Esophagus muscularis mucosa (tissue), 4 donors: ENCODE measurements around the gene GGACT. TPM values are rescaled to one million over a fixed set of nuclear protein-coding genes. Genes with fewer than 3 reads are reported as not detected.

Experiments
- DNase-seq: peaks from one replicate; pipeline ENCODE4 v3.0.0-alpha.2; 2017; ENCODE audit errors: extremely low spot score
- H3K27ac ChIP-seq, 4 donors: fragments of 200-600 bp; sonication (generic); replicated peaks in 1 of 4; 1 replicate in 3 of 4; 2 replicates in 1 of 4; pipeline ENCODE4 v1.5.1; 2016 to 2019; ENCODE audit warnings: mild to moderate bottlenecking in 1 of 4
- H3K27me3 ChIP-seq, 4 donors: fragments of 200-600 bp; sonication (generic); one replicate each; pipeline versions ENCODE4 v1.5.1 to v1.6.0; 2016 to 2019
- H3K36me3 ChIP-seq, 4 donors: fragments of 200-600 bp; sonication (generic); one replicate each; pipeline ENCODE4 v1.5.1; 2016 to 2019
- H3K4me1 ChIP-seq, 4 donors: fragments of 200-600 bp; sonication (generic); one replicate each; pipeline ENCODE4 v1.5.1; 2016 to 2019
- H3K4me3 ChIP-seq, 4 donors: fragments of 200-600 bp; sonication (generic); 1 replicate in 2 of 4; 2 replicates in 2 of 4; pipeline ENCODE4 v1.5.1; 2016 to 2019; ENCODE audit warnings: mild to moderate bottlenecking in 4 of 4, moderate library complexity in 1 of 4
- H3K9me3 ChIP-seq, 4 donors: fragments of 200-600 bp; sonication (generic); 1 replicate in 3 of 4; 2 replicates in 1 of 4; pipeline ENCODE4 v1.5.1; 2016 to 2019
- EP300 ChIP-seq: sonication (generic); formaldehyde crosslinking; IDR thresholded peaks from one replicate; pipeline ENCODE4 v1.6.1; 2017; ENCODE audit warnings: antibody characterized with exemption
- POLR2A ChIP-seq: fragments of 450-650 bp; IDR thresholded peaks from one replicate; pipeline ENCODE4 v1.6.1; 2017; ENCODE audit warnings: antibody characterized with exemption, moderate library complexity, mild to moderate bottlenecking, low read depth
- POLR2AphosphoS5 ChIP-seq, 2 donors: sonication (generic); formaldehyde crosslinking; IDR thresholded peaks; one replicate each; pipeline ENCODE4 v1.6.1; 2017; ENCODE audit warnings: antibody characterized with exemption in 2 of 2
- WGBS: methylation state at CpG from one replicate; pipeline ENCODE4 v1.1.5; 2018; 5-methylcytosine and 5-hydroxymethylcytosine counted together
- intact Hi-C: fragments of 100-400 bp; cut with DNase I; formaldehyde crosslinking; loops from one replicate; pipeline ENCODE4 v1.15.1; 2023
- total RNA-seq, 4 donors: library from RNA; depleted of rRNA; stranded (reverse); fragments of >200 nt; gene quantifications; one replicate each; pipeline versions ENCODE4 v1.1.0 to v1.2.1, GENCODE V29; 2016
- TF ChIP-seq, protein P1 (sequence below), 3 experiments: fragments of 200-600 bp in 2 of 3; fragments of 450-650 bp in 1 of 3; sonication (generic) in 2 of 3; IDR thresholded peaks; one replicate each; pipeline ENCODE4 v1.5.1; 2017 to 2019; ENCODE audit warnings: antibody characterized with exemption in 3 of 3, mild to moderate bottlenecking in 2 of 3, moderate library complexity in 1 of 3

GGACT gene
- total RNA-seq, 4 donors from 2014 or later = 1.2 to 2.9 (median 1.3) TPM

DNA sequence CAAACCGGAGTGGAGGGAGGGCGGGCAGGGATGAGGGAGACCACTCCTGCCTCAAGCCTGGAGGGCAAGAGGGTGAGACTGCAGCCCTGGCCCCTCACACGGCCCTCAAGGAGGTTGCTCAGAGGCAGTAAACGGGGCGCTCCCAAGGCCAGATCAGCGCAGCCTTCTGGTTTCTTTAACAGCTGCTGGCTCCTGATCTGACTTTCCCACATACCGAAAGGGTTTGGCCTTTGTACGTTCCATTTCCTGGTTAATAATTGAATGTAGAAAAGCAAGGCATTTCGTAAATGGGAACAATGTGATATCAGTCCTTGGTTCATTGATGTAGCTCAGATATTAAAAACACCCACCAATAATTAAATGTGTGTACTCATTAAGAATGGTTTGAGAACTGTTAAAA, 71.5 kb downstream of the GGACT start:
- DNase-seq = no peak
- Histone ChIP-seq H3K4me3 (no peak overlapping the region), H3K36me3 (peaks cover 0 to 7% (median 2%) of the 10 kb centered on the region in 4 donors), H3K27ac (no peak overlapping the region), H3K4me1 (peaks cover 0 to 12% (median 4%) of the 10 kb centered on the region in 4 donors), H3K9me3 (no peaks in the 10 kb centered on the region), H3K27me3 (no peaks in the 10 kb centered on the region)
- WGBS = 94% methylated on average over 9 of the region's 9 CpGs
- intact Hi-C loops = loop anchor here (5.0 to 10.0 kb wide), 3 partner anchors 282 to 860 kb away; no protein-coding TSS in a partner anchor
- TF ChIP-seq EP300 (no peak), POLR2AphosphoS5 (IDR thresholded peaks at IDR 0.05) (no peak), POLR2A (no peak)
- TF ChIP-seq, protein P1, sequence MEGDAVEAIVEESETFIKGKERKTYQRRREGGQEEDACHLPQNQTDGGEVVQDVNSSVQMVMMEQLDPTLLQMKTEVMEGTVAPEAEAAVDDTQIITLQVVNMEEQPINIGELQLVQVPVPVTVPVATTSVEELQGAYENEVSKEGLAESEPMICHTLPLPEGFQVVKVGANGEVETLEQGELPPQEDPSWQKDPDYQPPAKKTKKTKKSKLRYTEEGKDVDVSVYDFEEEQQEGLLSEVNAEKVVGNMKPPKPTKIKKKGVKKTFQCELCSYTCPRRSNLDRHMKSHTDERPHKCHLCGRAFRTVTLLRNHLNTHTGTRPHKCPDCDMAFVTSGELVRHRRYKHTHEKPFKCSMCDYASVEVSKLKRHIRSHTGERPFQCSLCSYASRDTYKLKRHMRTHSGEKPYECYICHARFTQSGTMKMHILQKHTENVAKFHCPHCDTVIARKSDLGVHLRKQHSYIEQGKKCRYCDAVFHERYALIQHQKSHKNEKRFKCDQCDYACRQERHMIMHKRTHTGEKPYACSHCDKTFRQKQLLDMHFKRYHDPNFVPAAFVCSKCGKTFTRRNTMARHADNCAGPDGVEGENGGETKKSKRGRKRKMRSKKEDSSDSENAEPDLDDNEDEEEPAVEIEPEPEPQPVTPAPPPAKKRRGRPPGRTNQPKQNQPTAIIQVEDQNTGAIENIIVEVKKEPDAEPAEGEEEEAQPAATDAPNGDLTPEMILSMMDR (IDR thresholded peaks at IDR 0.05) = no peak

DNA sequence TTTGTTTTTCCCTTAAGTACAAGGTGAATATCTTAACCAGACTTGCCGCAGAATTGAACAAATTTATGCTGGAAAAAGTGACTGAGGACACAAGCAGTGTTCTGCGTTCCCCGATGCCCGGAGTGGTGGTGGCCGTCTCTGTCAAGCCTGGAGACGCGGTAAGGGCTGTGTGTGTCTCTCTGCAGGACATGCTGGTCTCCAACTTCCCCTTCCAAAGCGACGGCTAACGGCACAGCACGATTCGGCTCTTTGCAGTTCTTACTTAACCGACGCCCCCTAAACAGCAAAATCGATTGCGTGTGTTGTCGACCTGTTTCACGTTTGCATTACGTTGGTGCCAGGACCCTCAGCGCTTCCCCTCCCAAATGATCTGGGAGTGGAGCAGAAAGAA, 73.2 kb downstream of the GGACT start:
- Histone ChIP-seq H3K36me3 (peaks cover 0 to 7% (median 2%) of the 10 kb centered on the region in 4 donors), H3K4me1 (peaks cover 0 to 12% (median 4%) of the 10 kb centered on the region in 4 donors), H3K27me3 (no peaks in the 10 kb centered on the region), H3K4me3 (no peak overlapping the region), H3K27ac (no peak overlapping the region), H3K9me3 (no peaks in the 10 kb centered on the region)
- intact Hi-C loops = loop anchor here (5.0 to 10.0 kb wide), 3 partner anchors 281 to 858 kb away; no protein-coding TSS in a partner anchor
- TF ChIP-seq, protein P1 (IDR thresholded peaks at IDR 0.05) = no peak
- no peak for TF ChIP-seq POLR2A
- TF ChIP-seq POLR2AphosphoS5 (IDR thresholded peaks at IDR 0.05) = no peak
- TF ChIP-seq EP300 = no peak
- 74% methylated on average over 19 of the region's 20 CpGs for WGBS
- DNase-seq = no peak

DNA sequence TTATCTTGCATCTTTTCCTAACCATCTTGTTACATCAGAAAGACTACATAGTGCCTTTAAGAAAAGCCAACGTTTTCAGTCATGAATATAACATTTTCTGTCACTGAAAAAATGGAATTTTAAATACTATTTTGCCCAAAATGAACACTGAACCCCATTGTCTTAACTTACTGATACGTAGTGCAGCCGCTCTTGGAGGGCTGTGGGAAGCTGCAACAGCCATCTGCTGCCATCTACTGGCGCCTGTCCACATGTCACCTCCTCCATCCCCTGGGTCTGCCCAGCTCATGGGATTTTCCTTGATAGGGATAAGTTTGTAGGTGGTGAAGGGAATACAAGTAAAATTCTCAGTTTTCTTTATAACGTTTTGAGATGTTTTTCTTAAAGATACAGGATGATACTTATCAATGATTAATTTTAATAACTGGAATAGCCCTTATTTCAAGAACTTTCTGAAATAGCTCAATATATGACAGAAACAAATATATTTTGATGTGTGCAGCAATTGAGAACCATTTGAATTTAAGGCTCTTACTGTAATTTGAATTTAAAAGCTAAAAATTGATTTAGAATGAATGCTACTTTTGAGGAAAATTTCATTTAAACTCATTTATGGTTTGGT, 73.7 kb downstream of the GGACT start:
- intact Hi-C loops = loop anchor here (5.0 to 10.0 kb wide), 3 partner anchors 280 to 858 kb away; no protein-coding TSS in a partner anchor
- no peak overlapping the region for H3K27ac ChIP-seq

DNA sequence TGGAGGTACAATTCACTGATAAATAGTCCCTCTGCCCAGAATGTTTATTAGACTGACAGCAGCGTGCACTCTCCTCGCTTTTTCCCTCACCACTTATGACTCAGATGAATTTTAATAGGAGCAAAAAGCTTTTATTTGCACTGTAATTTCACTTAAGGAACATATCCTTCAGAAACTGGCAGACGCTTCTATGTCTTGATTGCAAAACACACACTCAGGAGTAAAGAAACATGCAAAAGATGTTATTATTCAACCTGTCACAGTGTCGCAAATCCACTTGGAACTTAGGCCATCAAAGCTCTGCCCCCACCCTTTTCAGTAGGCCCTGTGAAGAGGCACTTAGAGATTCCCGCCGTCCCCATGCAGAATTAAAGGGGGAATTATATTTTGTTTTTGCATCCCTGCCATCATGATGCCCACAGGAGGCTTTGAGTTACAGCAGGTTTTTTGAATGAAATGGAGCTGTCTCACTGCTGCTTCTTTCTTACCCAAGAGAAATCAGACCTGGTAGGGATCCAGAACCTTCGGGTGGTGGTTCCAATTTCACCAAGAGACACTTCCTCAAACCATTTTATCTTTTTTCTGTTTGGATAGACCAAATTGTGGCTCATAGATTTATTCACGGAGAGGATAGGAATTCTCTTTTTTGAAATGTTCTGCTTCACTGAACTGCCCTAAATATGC, 74.5 kb downstream of the GGACT start:
- H3K4me1 ChIP-seq = peaks cover 0 to 12% (median 4%) of the 10 kb centered on the region in 4 donors
- no peak overlapping the region for H3K27ac ChIP-seq
- H3K9me3 ChIP-seq = no peaks in the 10 kb centered on the region
- H3K27me3 ChIP-seq = no peaks in the 10 kb centered on the region
- intact Hi-C loops = loop anchor here (10.0 kb wide), 2 partner anchors 279 to 599 kb away; no protein-coding TSS in a partner anchor
- WGBS = 58% methylated on average over 8 of the region's 8 CpGs
- no peak for DNase-seq
- TF ChIP-seq POLR2AphosphoS5 (IDR thresholded peaks at IDR 0.05) = peak in 1 of 2 donors; percentile 45
- no peak for TF ChIP-seq EP300
- H3K4me3 ChIP-seq = no peak overlapping the region
- H3K36me3 ChIP-seq = peaks cover 0 to 7% (median 2%) of the 10 kb centered on the region in 4 donors

More for the DNA sequence above, 73.7 kb downstream of the GGACT start:
- no peak overlapping the region for H3K4me3 ChIP-seq
- no peak for DNase-seq
- 4% methylated on average over 5 of the region's 5 CpGs for WGBS
- no peaks in the 10 kb centered on the region for H3K9me3 ChIP-seq
- no peak for TF ChIP-seq POLR2A
- no peak for TF ChIP-seq EP300
- TF ChIP-seq POLR2AphosphoS5 (IDR thresholded peaks at IDR 0.05) = no peak
- TF ChIP-seq, protein P1 (IDR thresholded peaks at IDR 0.05) = peak; percentile 79 to 90 (median 80)
- peaks cover 0 to 7% (median 2%) of the 10 kb centered on the region in 4 donors for H3K36me3 ChIP-seq
- H3K4me1 ChIP-seq = peaks cover 0 to 12% (median 4%) of the 10 kb centered on the region in 4 donors
- H3K27me3 ChIP-seq = no peaks in the 10 kb centered on the region

DNA sequence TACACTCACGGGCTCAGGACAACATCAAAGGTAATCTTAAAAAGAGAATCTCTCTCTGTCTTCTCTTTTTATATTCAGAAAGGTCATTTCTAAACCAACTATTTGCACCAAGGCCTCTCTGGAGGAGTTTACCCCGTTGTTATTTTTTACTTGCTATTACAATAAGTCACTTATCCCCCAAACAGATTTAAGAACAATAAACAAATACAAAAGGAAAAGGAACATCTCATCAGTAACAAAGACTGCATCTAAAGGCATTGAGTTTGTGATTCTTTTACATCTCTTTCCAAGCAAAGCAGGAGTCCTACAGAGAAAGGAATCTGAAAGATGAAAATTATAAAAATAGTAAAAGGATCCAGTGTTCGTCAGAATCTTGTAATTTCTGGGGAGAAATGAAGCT, 75.4 kb downstream of the GGACT start:
- TF ChIP-seq, protein P1 (IDR thresholded peaks at IDR 0.05) = no peak
- no peak for TF ChIP-seq POLR2AphosphoS5 (IDR thresholded peaks at IDR 0.05)
- no peak for TF ChIP-seq EP300
- TF ChIP-seq POLR2A = no peak
- no peak for DNase-seq
- intact Hi-C loops = loop anchor here (10.0 kb wide), 2 partner anchors 278 to 598 kb away; no protein-coding TSS in a partner anchor
- WGBS = 70% methylated on average over 3 of the region's 3 CpGs
- peaks cover 0 to 12% (median 4%) of the 10 kb centered on the region in 4 donors for H3K4me1 ChIP-seq
- H3K9me3 ChIP-seq = no peaks in the 10 kb centered on the region
- no peaks in the 10 kb centered on the region for H3K27me3 ChIP-seq
- H3K36me3 ChIP-seq = peaks cover 0 to 7% (median 2%) of the 10 kb centered on the region in 4 donors
- H3K4me3 ChIP-seq = no peak overlapping the region
- H3K27ac ChIP-seq = no peak overlapping the region
